Body of pancreas (tissue), 4 donors: ENCODE results near the gene GABBR1.

ENCODE experiments used
- CTCF ChIP-seq, 7 experiments: fragments of 450-650 bp in 4 of 7; fragments of 200-600 bp in 3 of 7; sonication (generic) in 3 of 7; IDR thresholded peaks; one replicate each; pipeline ENCODE4 v1.5.1; 2016 to 2019; ENCODE audit warnings: antibody characterized with exemption in 7 of 7
- POLR2A ChIP-seq, 3 donors: fragments of 450-650 bp; IDR thresholded peaks; one replicate each; pipeline ENCODE4 v1.6.1; 2016; ENCODE audit warnings: antibody characterized with exemption in 3 of 3, mild to moderate bottlenecking in 2 of 3

DNA sequence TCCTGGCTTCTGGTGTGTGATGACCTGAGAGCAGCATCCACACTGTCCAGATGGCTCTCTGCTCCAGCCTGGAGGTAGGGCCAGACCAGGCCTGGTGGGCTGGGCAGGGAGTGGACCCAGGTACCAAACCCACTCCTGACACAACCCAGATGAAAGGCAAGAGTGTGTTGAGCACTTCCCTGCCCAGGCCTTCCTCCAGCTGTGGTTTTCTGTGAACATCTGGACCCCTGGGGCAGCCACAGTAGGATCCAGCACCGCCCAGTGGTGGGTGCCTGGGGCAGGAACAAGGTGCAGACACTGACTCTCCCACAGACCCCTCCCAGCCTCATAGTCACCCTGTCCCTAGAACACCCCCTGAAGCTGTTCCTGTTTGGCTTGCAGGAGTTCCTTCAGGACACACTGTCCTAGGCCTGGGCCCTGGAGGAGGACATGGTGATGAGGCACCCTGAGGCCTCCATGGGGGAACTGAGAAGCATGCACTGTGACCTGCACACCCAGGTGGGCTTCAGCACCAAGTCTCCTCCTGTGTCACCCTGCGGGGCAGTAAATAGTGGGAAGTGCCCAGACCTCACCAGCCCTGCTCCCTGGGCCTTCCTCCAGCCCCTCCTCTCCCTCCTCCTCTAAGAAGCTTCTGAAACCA, 102.2 kb downstream of the GABBR1 start:
- TF ChIP-seq CTCF (IDR thresholded peaks at IDR 0.05) (no peak), POLR2A (IDR thresholded peaks at IDR 0.05) (no peak)
